HG03442 (cell line): ENCODE measurements around the gene WDR81.

Experiments used
- ATAC-seq: cut with Tn5 transposase; IDR thresholded peaks from one replicate; pipeline ENCODE4 v1.9.1; 2021; ENCODE audit warnings: mild to moderate bottlenecking, moderate library complexity; ENCODE audit not compliant: unreplicated experiment

WDR81 gene

GRCh38 chr17:1776857-1777256, 52.4 kb downstream of the WDR81 start:
- ATAC-seq: no peak

DNA sequence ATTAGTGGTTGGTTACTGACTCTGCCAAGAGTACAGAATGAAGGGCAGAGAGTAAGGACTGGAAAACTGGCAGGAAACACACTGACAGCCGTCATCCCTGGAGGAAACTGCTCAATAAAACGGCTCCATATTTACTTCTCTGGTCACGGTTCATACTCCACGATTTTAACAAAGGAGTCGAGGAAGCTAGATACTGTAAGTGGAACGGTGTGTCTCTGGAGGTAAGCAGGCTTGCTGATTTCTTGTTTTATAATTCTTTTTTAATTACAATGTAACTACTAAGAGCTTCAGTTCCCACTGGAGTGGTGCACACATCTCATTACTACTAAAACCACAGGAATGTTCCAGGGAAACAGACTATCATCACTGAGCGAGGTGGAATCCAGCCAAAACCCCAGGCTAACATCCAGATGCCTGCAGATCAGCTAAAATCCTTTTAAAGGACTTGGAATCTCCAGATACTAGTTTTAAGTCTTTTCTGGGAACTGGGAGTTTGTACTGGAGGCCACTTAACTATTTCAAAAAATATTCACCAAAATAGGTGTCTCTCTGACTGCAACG, 55.1 kb downstream of the WDR81 start:
- ATAC-seq: no peak

GRCh38 chr17:1782171-1782567, 57.7 kb downstream of the WDR81 start:
- ATAC-seq: no peak

GRCh38 chr17:1783271-1783670, 58.8 kb downstream of the WDR81 start:
- no peak for ATAC-seq

DNA sequence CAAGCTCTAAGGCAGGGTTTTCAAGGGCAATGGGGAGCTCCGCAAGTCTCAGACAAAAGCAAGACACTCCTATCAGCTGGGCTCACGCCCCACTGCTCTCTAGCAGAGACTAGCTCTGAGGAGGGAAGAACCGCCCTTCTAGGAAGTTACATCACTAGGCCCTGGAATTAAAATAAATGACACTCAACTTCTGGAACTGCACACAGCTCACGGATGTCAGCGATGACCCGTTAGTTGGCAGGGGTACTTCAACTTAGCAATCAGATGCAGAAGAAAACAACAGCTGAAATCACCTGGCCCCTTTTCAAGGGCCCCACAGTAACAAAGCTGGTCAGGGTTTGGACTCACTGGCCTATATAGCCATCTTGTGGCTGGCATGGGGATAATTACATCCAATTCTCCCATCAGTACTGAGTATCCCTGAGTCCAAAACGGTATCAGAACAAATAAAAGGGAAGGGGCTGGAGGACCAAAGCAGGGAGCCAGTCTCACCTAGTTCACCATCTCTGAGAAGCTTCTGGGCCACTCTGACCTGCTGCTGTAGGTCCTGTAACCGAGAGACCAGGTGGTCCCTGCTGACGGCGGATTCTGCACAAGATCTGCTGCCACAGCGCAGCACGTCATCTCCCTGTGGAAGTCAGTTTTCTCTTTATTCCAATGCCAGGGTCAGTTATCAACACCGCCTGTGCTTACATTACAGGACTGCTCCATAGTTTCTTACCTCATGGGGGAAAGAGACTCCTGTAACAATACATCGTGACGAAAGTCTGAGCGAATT, 59.5 kb downstream of the WDR81 start:
- ATAC-seq: no peak

GRCh38 chr17:1785930-1786329, 61.4 kb downstream of the WDR81 start:
- ATAC-seq: no peak

DNA sequence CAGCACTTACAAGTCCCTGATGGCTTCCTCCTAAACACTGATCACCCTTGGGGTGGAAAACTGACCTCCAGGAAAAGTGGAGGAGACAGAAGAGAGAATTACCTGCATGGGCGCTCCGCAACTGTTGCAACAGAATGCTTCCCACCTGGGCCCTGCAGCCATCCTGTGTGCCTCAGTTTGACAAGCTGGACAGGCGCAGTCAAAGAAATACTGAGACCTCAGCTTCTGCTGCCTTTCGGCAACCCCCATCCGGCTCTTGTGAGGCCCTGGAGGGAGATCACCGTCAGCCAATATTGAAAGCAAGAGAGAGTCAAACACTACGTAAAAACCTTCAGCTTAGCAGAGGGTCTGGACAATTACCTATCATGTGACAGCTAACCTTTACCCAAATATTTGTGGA, 62.2 kb downstream of the WDR81 start:
- ATAC-seq: no peak

DNA sequence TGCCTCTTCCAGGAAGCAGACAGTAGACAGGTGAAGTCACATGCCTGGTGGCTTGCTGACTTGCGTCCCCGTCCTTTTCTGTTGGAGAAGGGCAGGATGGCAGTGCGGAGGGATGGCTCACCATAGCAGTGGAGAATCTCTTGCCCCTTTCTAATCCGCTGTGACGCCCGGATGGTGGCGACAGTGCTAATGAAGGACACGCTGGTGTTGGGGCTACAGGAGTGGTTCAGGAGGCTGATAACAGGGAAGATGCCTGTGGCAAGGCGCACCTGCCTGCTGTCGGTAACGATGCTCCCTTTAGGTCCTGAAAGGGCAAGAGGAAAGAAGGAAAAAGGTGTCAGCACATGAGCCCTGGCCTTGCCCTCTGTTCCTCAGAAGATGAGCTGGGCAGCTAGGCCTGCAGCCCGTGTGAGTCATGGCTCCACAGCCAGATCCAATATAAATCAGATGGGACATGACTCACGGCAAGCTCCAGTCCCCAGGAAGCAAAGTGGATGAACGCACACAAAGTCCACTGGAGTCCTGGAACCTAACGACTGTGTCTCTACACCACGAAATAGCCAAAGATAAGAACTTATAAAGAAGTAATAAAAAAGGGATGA, 62.9 kb downstream of the WDR81 start:
- ATAC-seq: no peak
